Nasal cavity respiratory epithelium epithelial cell of viscerocranial mucosa (primary cell): ENCODE measurements around the gene PLGLB2. TPM values are rescaled to one million over a fixed set of nuclear protein-coding genes. Genes with fewer than 3 reads are reported as not detected.

Experiments
- total RNA-seq: library from RNA; depleted of rRNA; stranded (reverse); fragments of >200 nt; gene quantifications from 2 replicates; pipeline ENCODE4 v1.2.3, GENCODE V29; 2014

PLGLB2 gene
- total RNA-seq: 0.34 and 1.5 TPM in 2 replicates

DNA sequence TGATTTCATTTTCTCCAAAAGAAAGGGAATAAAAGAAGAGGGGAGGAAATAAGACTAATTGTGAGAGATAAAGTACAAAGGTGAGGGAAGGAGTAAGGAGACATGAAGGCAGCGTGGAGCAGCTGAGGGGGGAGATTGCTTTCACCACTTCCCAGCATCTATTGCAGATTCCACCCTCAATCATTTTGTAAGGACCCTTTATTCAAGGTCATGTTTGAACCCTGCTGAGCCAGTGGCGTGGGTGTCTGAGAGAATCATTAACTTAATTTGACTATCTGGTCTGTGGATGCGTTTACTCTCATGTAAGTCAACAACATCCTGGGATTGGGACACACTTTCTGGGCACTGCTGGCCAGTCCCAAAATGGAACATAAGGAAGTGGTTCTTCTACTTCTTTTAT, at the start of gene PLGLB2:
Gene PLGLB2 (plus strand): TSS at position 297 of the 400 bp plus-strand sequence. CDS start 67 bp downstream, at position 364.

Other genes with a start within 250 kb of the PLGLB2 start
- gene RGPD2, start 77.7 kb downstream of the PLGLB2 start, total RNA-seq: 1.7 and 4.8 TPM in 2 replicates